Measurements from ENCODE around the gene ZNF641. TPM values are rescaled to one million over a fixed set of nuclear protein-coding genes. Genes with fewer than 3 reads are reported as not detected.
A peak's percentile ranks its signal among the peaks of the same experiment; 100 is the strongest.

Gene ZNF641
- total RNA-seq: 10 to 100 TPM in 1 of 2 donors, 1 to 10 TPM in 1; 9.2 to 17.1 TPM

DNA sequence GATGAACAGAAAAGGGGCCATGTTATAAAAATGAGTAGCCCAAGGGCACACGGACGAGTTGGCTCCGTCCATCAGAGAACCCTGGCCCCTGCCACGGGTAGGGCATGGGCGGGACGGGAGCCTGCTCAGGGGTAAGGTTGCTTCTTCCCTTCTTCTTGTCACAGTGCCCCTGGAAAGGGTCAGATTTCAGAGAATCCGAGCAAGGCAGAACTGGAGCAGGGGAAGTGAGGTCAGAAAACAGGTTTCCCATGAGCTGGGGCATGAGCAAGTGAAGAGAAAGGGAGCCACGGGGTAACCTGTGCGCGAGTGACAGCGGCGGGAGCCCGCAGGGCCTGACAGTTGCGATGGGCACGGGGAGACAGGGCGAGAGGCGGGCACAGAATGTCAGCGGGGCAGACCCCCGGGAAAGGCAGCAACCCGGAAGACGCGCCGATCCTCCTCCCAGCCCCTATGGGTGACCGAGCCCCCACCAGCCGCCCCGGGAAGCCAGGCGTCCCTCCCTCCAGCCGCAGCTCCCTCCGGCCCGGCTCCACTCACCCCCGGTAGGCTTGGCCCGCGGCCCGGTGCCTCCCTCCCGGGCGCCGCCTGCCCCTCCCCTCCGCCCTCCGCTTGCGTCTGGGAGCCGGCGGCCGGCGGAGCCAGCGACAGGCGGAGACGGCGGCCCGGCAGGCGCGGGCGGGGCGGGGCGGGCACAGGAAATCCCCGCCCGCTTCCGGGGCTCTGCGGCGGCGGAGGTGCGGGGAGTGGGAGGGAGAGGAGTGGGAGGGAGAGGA lies at the start of gene ZNF641:
ZNF641 (minus strand) TSS at position 671 of the 773 bp plus-strand sequence. CDS start 2,829 bp downstream, outside the sequence.
- peaks cover 27% of the 10 kb centered on the region for H3K4me1 ChIP-seq
- H3K9me3 ChIP-seq: no peaks in the 10 kb centered on the region
- intact Hi-C loops (cut with DNase I): no loop called here
- DNase-seq: peak; percentile 85 to 88 (median 86)
- peak within 1 kb of the TSS; percentile 37 to 92 for H3K4me3 ChIP-seq
- peak; percentile 94 for ATAC-seq
- TF ChIP-seq POLR2A (IDR thresholded peaks at IDR 0.05): peak; percentile 35 to 52 (median 41)
- TF ChIP-seq, protein P1, sequence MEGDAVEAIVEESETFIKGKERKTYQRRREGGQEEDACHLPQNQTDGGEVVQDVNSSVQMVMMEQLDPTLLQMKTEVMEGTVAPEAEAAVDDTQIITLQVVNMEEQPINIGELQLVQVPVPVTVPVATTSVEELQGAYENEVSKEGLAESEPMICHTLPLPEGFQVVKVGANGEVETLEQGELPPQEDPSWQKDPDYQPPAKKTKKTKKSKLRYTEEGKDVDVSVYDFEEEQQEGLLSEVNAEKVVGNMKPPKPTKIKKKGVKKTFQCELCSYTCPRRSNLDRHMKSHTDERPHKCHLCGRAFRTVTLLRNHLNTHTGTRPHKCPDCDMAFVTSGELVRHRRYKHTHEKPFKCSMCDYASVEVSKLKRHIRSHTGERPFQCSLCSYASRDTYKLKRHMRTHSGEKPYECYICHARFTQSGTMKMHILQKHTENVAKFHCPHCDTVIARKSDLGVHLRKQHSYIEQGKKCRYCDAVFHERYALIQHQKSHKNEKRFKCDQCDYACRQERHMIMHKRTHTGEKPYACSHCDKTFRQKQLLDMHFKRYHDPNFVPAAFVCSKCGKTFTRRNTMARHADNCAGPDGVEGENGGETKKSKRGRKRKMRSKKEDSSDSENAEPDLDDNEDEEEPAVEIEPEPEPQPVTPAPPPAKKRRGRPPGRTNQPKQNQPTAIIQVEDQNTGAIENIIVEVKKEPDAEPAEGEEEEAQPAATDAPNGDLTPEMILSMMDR (IDR thresholded peaks at IDR 0.05): no peak
- H3K27me3 ChIP-seq: no peaks in the 10 kb centered on the region
- H3K27ac ChIP-seq: peak within 1 kb of the TSS; percentile 91 to 97 (median 94)
- peaks cover 0 to 16% of the 10 kb centered on the region in 2 donors for H3K36me3 ChIP-seq (replicated peaks in 1 of 2; ENCODE audit: insufficient read depth in 1 of 2, low read depth in 2 of 2)
- 1% methylated on average over 24 to 32 of the region's 61 CpGs for WGBS, 2 donors

DNA sequence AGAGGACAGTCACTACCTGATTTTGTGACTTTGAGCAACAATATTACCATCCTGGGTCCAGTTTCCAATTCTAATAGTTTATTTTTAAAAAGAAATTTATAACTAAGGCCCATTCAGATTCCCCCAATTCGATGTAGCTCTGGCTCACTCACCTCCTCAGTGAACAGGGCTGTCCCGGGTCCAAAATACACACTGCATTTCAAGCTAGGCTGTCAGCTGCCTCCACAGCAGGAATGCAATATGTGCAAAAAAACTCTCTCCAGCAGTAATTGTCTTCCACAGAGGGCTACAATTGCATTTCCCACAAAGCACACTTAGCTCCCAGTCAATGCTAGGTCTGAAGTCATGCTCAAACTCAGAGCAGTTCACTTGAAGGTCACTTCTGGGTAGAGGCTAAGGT lies 39.3 kb upstream of the ZNF641 start:
- Histone ChIP-seq H3K9me3 (no peaks in the 10 kb centered on the region), H3K4me1 (no peaks in the 10 kb centered on the region), H3K27ac (no peak overlapping the region), H3K27me3 (no peaks in the 10 kb centered on the region), H3K4me3 (no peak overlapping the region), H3K36me3 (replicated peaks in 1 of 2; ENCODE audit: insufficient read depth in 1 of 2, low read depth in 2 of 2) (no peaks in the 10 kb centered on the region)
- intact Hi-C loops (cut with DNase I): no loop called here
- no peak for DNase-seq
- no peak for ATAC-seq
- 43 to 69% methylated on average over 2 of the region's 2 CpGs for WGBS, 2 donors
- no peak for TF ChIP-seq POLR2A (IDR thresholded peaks at IDR 0.05)
- TF ChIP-seq, protein P1 (IDR thresholded peaks at IDR 0.05): no peak

DNA sequence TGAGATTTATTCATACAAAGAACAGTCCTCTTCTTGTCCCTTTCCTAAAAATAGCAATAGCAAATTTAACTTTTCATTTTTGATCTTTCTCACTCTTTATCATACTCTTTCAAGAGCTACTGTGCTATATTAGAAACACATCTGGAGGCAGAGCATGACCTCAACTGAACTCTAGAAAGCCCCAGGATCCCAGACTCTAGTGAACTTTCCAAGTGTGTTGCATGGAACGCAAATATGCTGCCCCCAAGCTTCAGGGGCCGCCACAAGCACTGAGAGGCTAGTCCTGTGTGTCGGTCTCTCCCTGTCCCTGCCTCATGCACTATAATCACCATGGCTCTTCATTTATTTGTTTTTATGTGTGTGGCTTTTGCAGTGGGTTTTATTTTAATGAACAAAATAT lies 38.7 kb upstream of the ZNF641 start:
- intact Hi-C loops (cut with DNase I): no loop called here
- Histone ChIP-seq H3K27ac (no peak overlapping the region), H3K36me3 (replicated peaks in 1 of 2; ENCODE audit: insufficient read depth in 1 of 2, low read depth in 2 of 2) (no peaks in the 10 kb centered on the region), H3K9me3 (no peaks in the 10 kb centered on the region), H3K4me1 (no peaks in the 10 kb centered on the region), H3K27me3 (no peaks in the 10 kb centered on the region), H3K4me3 (no peak overlapping the region)
- TF ChIP-seq, protein P1 (IDR thresholded peaks at IDR 0.05): no peak
- no peak for TF ChIP-seq POLR2A (IDR thresholded peaks at IDR 0.05)
- WGBS, 2 donors: 65 to 71% methylated on average over 3 of the region's 3 CpGs
- no peak for DNase-seq
- ATAC-seq: no peak

DNA sequence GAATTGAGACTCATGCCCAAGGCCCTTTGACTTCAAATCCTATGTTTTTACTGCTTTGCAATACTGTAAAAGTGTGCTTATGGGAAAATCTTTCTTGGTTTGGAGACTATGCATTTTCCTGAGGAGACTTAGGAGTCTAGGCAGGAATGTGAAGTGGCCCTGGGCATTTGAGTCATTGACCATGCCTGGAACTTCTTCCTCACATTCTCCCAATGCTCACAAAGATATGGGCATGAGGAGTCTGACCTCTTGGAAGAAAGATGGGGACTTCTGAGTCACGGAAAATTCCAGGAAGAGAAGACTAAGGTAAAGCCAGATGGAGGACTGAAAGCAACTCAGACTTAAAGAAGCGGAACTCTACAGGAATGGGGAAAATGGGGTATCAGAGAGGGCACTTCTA lies 38.2 kb upstream of the ZNF641 start:
- WGBS, 2 donors: 74 to 76% methylated on average over 2 of the region's 2 CpGs
- intact Hi-C loops (cut with DNase I): no loop called here

More for the DNA sequence above, 38.2 kb upstream of the ZNF641 start:
- no peak for TF ChIP-seq POLR2A (IDR thresholded peaks at IDR 0.05)
- TF ChIP-seq, protein P1 (IDR thresholded peaks at IDR 0.05): no peak
- DNase-seq (no peak), ATAC-seq (no peak)
- Histone ChIP-seq H3K4me1 (no peaks in the 10 kb centered on the region), H3K36me3 (replicated peaks in 1 of 2; ENCODE audit: insufficient read depth in 1 of 2, low read depth in 2 of 2) (no peaks in the 10 kb centered on the region), H3K9me3 (no peaks in the 10 kb centered on the region), H3K4me3 (no peak overlapping the region), H3K27me3 (no peaks in the 10 kb centered on the region), H3K27ac (no peak overlapping the region)
